ENCODE data around the gene ATE1.

GRCh38 chr10:121921238-121921931 lies 6.4 kb downstream of the ATE1 start:
- TF ChIP-seq CTCF (IDR thresholded peaks at IDR 0.05; ENCODE audit: poor library complexity) (no peak), EZH2phosphoT487 (IDR thresholded peaks at IDR 0.05; ENCODE audit: low read depth, severe bottlenecking, unreplicated experiment) (no peak), EZH2 (IDR thresholded peaks at IDR 0.05; ENCODE audit: borderline replicate concordance) (no peak)

All from hepatocyte (in vitro differentiated cells).